ENCODE measurements around the gene HSPBP1. TPM values are rescaled to one million over a fixed set of nuclear protein-coding genes. Genes with fewer than 3 reads are reported as not detected.

HSPBP1 gene
- total and polyA plus RNA-seq, 9 of the 15 experiments (the other 6 are each of a cell fraction or from before 2014, with no cell fraction given), result 0.83 to 81.3 (median 21.8) TPM

DNA sequence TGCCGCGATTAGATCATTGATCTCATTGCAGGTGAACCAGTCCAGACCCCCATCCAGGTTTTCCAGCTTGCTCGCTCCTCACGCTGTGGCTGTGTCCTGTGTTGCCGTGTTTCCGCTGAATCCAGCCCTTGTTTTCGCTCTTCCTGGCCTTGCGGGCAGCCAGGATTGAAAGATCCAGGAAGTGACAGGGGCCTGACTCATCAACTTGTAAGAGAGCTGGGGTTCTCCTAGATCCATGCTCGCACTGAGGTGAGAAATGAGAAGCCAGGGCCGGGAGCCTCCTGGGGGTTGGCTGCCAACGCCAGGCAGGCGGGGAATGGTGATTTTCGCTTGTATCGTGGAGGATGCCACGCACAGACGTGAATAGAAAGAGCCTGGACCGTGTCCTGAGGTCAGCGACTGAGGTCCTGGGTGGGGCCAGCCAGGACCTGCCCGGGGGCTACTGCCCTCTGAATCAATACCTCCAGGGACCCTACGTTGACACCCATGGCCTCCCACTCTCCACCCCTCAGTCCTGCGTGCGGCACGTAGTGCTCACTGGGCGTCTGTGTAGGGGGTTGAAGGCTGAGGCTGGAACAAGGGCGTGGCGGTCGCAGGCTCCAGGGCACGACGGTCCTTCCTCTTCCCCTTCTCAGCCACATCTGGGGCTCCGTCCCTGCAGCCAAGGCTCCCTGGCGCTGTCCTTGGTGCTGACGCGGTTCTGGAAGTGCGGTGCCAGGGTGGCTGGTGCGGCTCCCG, 63.3 kb downstream of the HSPBP1 start (continued):
- TF ChIP-seq, protein P1, sequence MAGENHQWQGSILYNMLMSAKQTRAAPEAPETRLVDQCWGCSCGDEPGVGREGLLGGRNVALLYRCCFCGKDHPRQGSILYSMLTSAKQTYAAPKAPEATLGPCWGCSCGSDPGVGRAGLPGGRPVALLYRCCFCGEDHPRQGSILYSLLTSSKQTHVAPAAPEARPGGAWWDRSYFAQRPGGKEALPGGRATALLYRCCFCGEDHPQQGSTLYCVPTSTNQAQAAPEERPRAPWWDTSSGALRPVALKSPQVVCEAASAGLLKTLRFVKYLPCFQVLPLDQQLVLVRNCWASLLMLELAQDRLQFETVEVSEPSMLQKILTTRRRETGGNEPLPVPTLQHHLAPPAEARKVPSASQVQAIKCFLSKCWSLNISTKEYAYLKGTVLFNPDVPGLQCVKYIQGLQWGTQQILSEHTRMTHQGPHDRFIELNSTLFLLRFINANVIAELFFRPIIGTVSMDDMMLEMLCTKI (IDR thresholded peaks at IDR 0.05; ENCODE audit: partially characterized antibody), result no peak
- TF ChIP-seq NEUROD1 (IDR thresholded peaks at IDR 0.05; ENCODE audit: borderline replicate concordance, low read depth, low read length, partially characterized antibody) (peak; percentile 100), ZBTB7A (IDR thresholded peaks at IDR 0.05; ENCODE audit: borderline replicate concordance, control insufficient read depth, low read depth, low read length) (0 out of 2 replicates have a peak, but pooled peaks have one; percentile 29), ZNF175 (CRISPR knock-in tag; IDR thresholded peaks at IDR 0.05; ENCODE audit: low read depth) (no peak), ZBTB1 (CRISPR knock-in tag; IDR thresholded peaks at IDR 0.05; ENCODE audit: borderline replicate concordance, low read depth) (peak; percentile 47; the same call in 1 of the 2 replicates), HNRNPK (IDR thresholded peaks at IDR 0.05; ENCODE audit: low read depth, low read length, poor library complexity, severe bottlenecking) (no peak), ZBTB8A (IDR thresholded peaks at IDR 0.05; ENCODE audit: partially characterized antibody) (no peak), BDP1 (IDR thresholded peaks at IDR 0.05; ENCODE audit: insufficient read depth, insufficient read length) (no peak), ZNF408 (CRISPR knock-in tag; IDR thresholded peaks at IDR 0.05; ENCODE audit: low read depth) (no peak), CHD1 (IDR thresholded peaks at IDR 0.05; ENCODE audit: low read length) (peak; percentile 91)
- TF ChIP-seq, protein P2, sequence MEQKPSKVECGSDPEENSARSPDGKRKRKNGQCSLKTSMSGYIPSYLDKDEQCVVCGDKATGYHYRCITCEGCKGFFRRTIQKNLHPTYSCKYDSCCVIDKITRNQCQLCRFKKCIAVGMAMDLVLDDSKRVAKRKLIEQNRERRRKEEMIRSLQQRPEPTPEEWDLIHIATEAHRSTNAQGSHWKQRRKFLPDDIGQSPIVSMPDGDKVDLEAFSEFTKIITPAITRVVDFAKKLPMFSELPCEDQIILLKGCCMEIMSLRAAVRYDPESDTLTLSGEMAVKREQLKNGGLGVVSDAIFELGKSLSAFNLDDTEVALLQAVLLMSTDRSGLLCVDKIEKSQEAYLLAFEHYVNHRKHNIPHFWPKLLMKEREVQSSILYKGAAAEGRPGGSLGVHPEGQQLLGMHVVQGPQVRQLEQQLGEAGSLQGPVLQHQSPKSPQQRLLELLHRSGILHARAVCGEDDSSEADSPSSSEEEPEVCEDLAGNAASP (IDR thresholded peaks at IDR 0.05), result no peak
- TF ChIP-seq, protein P3, sequence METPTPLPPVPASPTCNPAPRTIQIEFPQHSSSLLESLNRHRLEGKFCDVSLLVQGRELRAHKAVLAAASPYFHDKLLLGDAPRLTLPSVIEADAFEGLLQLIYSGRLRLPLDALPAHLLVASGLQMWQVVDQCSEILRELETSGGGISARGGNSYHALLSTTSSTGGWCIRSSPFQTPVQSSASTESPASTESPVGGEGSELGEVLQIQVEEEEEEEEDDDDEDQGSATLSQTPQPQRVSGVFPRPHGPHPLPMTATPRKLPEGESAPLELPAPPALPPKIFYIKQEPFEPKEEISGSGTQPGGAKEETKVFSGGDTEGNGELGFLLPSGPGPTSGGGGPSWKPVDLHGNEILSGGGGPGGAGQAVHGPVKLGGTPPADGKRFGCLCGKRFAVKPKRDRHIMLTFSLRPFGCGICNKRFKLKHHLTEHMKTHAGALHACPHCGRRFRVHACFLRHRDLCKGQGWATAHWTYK (CRISPR knock-in tag; IDR thresholded peaks at IDR 0.05), result peak; percentile 82
- TF ChIP-seq, protein P4, sequence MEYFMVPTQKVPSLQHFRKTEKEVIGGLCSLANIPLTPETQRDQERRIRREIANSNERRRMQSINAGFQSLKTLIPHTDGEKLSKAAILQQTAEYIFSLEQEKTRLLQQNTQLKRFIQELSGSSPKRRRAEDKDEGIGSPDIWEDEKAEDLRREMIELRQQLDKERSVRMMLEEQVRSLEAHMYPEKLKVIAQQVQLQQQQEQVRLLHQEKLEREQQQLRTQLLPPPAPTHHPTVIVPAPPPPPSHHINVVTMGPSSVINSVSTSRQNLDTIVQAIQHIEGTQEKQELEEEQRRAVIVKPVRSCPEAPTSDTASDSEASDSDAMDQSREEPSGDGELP (CRISPR knock-in tag; IDR thresholded peaks at IDR 0.05; ENCODE audit: borderline replicate concordance), result peak; percentile 91
- TF ChIP-seq, protein P5, sequence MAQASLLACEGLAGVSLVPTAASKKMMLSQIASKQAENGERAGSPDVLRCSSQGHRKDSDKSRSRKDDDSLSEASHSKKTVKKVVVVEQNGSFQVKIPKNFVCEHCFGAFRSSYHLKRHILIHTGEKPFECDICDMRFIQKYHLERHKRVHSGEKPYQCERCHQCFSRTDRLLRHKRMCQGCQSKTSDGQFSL (CRISPR knock-in tag; IDR thresholded peaks at IDR 0.05), result peak; percentile 59
- TF ChIP-seq, protein P5 (tag; IDR thresholded peaks at IDR 0.05), result no peak
